Measurements from ENCODE around the gene SORCS2.
"Not testable (repeated sequence)": the region's sequence is repeated elsewhere in the genome, so short reads cannot be mapped to it uniquely, and the experiment has no call there.

SORCS2 gene

DNA sequence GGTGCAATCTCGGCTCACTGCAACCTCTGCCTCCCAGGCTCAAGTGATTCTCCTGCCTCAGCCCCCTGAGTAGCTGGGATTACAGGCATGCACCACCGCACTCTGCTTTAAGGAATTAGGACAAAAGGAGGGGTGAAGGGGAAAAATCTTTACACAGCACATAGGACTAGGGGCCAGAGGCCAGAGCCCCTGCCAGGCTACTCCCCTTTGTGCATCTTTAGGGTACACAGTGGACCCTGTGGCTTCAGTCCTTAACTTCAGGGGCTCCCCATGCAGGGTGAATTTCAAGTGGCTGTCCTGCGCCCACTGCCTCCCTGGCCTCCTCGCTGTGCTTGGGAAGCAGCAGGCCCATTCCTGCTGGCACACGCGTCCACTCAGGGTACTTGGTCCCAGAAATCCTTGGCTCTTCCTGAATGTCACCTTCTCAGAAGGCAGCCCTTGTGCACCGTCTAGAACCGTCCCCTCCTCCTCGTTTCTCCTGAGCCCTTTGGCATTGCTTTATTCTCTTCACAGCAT is 381.3 kb downstream of the SORCS2 start:
- DNase-seq, result no peak

DNA sequence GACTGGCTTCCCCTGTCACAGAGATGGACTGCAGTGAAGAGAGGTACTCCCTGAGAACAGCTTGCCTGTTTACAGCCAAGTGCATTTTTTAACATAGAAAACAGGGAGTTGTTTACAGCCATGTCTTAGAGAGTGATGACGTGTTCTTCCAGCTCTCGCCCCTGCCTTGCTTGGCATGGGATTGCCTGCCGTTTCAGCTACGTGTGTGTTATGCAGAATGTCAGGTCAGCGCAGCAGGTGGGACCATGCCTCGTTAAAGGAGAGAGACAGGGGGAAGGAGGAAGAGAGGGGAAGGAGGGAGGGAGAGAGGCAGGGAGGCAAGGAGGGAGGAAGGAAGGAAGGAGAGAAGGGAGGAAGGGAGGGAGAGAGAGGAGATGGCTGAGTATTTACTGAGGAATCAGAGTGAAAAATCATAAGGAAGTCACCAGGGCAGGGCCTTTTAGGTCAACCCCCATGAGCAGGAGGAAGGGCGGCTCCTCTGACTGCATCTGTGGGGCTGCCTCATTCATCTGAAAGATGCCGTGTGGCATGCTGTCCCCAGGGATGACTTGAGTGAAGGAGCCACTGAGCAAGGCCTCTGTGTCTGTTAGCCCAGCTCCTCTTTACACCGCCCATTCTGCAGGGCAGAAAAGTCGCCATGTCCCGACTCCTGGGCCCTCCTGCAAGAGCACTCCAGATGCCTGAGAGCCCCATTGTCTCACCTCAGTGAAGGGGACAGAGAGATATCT is 382.1 kb downstream of the SORCS2 start:
- no peak for DNase-seq

DNA sequence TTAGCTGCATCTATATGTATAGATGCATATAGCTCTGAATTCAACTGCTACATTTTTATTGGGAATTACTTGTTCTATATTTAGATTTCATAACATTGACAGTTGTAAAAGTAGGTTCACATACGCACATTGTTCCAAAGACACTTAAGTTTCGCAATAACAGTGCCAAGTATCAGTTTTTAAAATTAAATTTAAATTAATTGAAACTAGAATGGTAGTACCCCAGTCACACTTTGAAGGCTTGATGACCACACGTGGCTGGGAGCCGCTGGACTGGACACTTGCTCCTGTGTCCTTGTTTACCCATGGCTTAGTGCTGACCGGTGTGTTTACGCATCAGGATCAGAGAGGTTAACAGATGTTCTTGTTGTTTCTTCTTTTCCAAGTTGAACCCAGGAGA is 383.1 kb downstream of the SORCS2 start:
- DNase-seq, result no peak

DNA sequence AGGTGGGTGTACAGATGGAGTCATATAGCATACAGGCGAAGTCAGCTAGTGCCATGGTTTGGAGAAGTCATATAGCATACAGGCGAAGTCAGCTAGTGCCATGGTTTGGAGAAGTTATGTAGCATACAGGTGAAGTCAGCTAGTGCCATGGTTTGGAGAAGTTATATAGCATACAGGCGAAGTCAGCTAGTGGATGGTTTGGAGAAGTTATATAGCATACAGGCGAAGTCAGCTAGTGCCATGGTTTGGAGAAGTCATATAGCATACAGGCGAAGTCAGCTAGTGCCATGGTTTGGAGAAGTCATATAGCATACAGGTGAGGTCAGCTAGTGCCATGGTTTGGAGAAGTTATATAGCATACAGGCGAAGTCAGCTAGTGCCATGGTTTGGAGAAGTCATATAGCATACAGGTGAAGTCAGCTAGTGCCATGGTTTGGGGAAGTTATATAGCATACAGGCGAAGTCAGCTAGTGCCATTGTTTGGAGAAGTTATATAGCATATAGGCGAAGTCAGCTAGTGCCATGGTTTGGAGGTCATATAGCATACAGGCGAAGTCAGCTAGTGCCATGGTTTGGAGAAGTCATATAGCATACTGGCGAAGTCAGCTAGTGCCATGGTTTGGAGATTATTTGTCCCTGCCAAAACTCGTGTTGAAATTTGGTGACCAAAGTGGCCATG is 385.2 kb downstream of the SORCS2 start:
- not testable (repeated sequence) for DNase-seq

DNA sequence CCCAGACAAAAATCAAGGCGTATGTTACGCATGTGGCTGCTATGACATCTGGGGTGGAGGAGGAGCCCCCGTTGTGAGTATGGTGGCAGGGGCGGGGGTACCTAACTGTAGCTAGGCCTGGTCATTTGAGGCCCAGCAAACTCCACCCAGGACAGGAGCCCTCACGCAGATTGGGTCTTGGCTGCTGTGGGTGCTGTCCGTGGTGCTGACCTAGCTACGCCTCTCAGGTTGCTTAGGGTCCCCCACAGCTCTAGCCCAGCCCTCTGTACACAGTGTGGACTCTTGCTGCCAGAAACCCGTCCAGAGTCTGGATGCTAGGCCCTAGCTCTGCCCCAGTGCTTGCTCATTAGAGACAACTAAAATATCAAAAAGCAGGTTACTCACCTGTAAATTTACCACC is 389.1 kb downstream of the SORCS2 start:
- peak; percentile 31 for DNase-seq

DNA sequence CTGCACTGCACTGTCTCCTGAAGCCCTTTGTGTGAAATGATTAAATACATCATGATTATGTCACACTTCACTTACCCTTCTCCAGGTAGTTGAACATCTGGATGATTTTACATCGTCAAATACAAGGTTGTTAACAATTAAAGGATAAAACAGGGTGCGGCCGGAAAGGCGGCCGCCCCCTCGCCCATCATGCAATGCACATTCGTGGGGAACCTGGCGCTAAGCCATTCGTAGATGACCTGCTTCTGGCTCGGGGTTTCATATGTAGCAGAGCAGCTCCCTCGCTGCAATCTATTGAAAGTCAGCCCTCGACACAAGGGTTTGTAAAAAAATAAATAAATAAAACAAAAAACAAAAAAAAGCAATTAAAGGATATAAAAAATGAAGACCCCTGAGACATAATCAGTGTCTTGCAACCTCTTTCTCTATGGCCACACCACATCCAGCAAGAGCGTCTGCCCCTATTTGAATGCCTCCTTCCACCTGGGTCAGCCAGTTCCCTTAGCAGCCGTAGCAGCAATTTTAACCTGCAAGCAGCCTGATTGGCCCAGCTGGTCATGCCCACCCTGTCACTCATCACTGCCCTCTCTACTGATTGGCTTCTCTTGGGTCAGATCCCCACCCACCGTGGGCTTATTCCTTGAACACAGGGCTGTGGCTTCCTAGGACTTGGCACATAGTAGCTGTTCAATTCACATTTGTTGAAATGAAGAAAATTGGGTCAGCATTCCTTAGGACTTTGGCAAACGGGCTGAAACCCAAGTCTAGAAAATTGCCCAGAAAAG is 390.2 kb downstream of the SORCS2 start:
- DNase-seq, result no peak

DNA sequence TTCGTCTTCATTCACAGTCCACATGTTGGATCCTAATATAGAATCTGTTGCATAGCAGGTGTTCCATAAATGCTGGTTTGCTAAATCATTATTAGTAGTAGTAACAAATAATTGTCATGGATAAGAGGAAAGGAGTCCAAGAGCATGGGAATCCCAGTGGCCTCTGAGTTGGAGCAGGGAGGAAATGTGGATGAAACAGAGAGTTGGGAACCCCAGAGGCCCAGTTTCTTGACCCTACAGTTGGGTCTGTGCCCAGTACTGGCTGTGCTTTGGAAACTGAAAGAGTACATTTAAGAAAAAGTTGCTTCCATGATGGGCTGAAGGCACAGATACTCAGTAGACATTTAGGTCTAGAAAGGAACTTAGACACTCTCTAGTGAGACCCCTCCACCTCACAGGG is 391.8 kb downstream of the SORCS2 start:
- DNase-seq, result no peak

DNA sequence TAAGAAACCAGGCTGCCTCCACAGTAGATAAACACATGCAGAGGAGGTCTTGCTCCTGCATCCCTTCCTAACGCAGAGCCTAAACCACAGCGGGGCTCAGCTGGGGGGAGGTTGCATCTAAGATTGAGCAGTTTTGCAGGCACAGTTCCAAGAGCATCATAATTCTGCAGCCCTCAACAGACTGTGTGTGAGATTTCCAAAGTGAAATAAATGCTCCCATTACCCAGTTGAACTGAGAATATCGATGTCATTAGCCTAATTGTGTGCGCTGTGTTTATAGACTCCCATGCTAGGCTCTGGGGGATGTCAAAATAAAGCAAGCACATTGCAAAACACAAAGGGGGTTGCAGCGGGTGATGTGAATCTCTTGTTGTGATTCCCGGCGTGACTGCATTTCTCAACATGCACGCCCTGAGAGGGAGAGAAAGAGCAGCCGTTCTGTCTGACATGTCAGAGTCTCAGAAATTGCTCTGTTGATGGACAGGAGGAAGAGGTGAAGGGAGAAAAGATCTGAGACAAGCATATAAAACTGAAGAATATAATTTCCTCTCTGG is 392.3 kb downstream of the SORCS2 start:
- no peak for DNase-seq

DNA sequence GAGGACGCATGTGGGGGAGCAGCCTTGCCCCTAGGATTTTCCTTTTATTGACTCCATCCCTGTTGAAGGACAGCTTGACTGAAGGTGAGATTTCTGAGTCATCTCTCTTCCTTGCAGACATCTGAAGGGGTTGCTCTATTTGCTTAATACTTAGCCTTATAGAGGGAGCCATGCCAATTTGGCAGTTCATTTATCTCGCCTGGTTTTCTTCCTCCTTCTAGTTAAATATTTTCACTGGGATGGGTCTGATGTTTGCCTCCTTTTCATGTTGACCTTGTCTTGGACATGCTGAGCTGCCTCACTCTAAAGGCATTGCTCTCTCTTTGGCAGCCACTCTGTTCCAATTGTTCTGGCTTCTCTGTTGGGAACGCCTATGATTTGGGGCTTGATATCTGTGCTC is 393.4 kb downstream of the SORCS2 start:
- DNase-seq, result no peak

DNA sequence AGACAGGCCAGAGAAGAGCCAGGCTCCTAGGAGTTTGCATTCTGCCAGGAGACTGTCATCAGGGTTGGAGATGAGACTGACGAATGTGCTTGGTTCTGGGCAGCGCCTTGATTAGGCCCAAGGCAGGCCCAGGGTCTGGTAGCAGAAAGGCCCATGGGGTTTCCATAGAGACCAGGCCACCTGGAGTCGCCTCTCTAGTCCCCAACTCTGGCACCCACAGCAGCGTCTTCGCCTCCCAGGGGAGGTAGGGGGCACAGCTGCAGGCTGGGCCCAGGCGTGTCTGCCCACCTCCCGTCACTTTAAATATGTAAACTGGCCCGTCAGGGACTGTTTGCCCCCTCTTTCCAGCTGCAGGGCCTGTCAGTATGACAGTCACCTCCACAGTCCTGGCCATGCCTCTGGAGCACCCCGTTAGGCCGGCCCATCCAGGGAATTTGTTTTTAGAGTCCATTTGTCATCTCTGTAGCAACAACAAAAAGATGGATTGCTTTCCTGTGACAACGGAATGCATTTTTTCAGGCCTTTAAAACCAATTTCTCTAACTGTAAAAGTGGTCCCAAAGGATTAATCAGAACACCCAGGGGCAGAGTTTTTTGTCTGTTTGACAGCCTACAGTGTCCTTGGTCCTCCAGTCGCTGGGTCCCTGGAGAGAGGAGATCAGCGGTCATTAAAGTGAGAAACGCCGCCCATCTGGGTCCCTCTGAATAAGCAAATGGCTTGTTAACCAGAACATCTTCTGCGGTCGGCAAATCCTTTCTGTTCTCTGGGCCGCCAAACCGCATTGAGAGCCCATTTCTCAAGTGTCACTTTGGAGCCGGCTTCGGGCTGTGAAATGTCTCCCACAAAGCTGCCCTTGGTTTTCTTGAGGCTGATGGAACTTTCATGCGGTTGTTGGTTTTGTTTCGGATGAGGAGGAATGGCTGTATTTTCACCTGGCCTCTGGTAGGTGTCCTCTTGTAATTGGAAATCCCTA is 395.4 kb downstream of the SORCS2 start:
- DNase-seq, result no peak

DNA sequence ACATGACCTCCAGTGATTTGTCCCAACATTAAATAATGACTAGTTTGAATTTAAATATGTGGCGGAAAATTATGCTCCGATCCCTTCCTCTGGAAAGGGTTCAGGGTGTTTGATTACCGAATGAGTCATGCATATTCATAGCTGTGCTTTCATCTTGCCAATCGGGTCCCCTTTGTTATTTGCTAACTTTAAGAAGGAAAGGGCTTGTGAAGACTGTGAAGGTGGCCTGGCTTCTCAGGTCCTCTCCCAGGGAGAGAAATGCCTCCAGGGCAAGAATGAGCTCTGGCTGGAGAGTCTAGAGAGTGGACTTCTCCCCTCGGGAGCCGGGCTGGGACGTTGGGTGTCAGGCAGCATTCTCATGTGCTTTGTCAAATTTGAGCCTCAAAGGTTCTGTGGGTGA is 397.9 kb downstream of the SORCS2 start:
- DNase-seq, result no peak

DNA sequence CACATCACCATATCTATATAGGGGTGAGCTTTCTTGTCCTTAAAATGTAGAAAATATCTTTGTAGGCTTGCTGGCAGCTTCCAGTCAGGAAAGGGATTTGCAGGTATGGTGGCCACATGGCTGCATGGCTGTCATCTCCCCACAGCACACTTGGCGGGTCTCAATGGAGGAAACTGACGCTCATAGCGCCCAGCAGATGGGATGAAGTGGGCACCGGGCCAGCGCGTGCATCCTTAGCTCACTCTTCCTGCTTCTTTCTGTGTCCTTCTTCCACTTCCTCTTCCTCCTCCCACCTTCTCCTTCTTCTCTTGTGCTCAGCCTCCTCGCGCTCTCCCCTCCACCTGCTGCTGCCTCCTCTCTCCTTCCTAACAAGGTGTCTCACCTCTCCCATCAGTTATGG is 398.6 kb downstream of the SORCS2 start:
- DNase-seq, result no peak

DNA sequence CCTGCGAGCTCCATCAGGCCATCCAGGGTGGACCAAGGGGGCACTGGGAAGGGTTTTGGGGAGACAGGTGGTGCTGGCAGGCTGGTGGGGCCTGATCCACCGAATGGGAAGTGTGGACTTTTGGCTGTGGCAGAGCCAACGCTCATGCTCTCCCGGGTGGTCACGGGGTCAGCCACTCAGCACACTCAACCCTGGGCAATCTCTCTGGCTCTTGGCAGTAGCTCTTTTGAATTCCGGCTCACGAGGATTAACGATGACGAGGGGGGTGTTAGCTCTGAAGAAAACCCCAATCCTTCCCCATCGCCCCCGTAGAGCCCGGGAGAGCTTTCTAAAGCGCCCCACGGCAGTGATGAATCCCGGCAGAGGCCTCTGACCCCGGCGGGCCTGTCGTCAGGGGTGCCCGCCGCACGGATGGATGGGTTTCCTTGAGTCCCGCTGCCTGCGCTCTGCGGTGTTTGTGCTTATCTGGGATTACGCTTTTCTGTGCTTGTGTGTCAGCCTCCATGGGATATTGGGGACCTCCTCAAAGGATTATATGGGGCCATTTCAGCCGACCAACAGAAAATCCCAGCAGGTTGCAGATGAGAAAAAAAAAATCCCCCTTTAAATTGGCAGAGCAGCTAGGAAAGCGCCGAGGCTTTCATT is 399.2 kb downstream of the SORCS2 start:
- no peak for DNase-seq

DNA sequence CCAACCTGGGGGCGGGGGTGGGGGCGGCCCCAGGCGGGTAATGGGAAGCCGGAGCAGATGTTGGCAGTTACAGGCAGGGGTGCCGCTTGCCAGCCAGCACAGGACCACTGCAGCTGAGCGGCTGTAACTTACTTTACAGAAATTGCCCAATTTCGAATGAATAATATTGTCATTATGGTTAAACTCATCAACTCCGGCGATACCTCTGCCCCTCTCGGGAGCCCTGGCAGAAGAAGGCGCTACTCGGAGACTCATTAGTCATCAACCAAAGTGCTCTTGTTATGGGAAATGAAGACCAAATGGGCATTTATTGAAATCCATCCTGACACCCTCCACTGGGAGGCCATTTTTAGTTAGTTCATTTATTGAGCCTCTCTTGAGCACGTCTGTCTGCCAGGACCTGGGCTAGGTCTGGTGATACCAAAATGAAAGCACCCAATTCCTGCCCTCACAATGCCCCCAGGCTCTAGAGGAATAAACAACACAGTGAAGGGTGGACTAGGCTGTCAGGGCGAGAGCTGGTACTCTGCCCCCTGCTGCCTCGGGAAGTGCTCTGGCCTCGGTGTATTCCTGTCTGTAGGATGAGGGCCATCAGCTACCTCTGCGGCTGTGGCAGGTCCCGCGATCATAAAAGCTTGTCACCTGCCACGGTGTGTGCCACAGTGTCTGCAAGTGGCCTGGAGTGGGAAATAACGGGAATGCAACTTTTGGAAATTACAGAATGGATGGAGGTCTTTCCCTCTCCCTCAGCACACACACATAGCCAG is 401.5 kb downstream of the SORCS2 start:
- DNase-seq, result no peak

DNA sequence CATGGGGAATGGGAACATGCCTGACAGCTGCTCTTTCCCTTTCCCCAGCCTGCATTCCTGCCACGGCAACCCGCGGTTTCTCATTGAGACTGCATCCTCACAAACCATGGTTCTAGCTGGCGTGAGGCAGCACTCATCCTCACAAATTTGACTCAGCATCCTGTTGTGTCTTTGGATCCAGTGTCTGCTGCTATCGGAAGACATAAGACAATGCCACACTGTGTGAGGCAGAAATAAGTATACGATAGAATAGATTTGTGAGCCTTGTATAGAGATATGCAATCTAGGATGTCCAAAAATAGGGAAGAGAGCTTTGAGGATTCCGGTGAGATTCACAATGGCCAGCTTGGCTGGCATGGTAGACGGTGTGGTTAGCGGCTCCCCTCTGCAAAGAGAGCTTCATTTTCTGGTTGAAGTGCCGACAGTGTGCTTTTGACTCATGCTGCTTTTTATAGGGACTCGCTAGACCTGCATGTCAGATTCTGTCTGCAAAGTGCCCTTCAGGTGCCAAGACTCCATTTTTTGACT is 403.7 kb downstream of the SORCS2 start:
- no peak for DNase-seq

DNA sequence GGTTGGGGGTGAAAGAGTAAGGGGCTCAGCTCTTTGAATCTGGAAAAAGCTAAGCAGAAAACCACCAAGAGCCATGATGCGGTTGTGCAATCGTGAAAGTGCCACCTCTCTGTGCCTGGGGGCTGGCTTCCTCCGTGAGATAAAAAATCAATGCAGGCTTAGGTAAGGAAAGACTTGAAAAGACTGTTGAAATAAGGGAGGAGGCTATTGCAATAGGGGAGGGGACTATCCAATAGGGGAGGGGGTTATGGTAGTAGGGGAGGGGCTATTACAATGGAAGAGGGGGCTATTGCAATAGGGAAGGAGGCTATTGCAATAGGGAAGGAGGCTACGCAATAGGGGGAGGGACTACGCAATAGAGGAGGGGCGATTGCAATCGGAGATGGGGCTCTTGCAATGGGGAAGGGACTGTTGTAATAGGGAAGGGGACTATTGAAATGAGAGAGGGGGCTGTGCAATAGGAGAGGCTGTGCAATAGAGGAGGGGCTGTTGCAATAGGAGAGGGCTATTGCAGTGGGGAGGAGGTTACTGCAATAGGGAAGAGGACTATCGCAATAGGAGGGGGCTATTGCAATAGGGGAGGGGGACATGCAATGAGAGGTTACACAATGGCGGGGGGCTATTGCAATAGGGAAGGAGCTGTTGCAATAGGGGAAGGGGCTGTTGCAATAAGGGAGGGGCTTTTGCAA is 404.7 kb downstream of the SORCS2 start:
- DNase-seq, result no peak

DNA sequence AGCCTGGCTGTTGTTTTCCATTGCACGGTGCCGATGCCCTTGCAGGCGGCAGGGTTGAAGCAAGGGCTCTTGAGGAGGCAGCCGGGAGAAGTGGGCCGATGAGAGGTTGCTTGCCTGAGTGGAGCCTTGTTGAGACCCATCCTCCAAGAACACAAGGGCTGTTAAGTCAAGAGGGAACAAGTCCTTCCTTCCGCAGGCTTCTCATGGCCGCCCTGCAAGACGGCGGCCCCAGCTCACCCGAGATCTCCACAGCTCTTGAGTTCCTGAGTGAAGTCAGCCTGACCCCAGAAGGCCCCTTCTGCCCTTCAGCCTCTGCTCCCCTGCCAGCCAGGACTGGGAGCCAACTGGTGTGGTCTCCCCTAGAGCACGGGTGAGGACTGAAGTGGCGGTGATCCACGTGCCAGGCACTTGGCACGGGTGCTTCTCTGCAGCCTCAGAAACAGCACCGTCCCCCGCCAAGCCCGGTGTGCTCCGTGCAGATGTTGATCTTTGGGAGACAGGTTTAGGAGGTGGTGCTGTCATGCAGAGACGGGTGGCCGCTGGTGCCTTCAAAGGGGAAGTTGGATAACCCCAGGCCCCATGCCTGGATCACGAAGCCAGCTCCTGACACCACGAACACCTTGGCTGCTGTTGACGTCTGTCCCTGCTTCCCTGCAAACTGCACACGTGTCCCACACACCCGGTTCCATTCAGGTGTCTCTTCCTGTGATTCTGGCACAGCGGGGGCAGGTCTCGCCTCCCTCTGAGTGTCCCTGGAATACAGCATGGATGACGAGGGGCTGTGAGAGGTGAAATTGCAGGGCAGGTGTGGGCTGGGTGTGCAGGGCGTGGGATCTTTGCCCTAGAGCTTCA is 406.8 kb downstream of the SORCS2 start:
- peak; percentile 16 for DNase-seq

DNA sequence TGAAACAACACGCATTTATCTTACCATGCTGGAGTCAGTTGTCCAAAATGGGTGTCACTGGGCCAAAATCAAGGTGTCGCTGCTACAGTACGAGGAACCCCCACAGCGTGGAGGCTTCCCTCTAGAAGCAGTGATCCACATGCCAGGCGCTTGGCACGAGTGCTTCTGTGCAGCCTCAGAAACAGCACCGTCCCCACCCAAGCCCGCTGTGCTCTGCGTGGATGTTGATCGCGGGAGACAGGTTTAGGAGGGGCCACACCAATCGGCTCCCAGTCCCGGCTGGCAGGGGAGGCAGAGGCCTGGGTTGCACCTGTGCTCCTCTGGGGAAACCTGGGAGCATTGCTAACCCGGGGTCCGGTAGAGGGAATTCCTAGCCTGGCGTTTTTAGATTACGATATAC is 407.9 kb downstream of the SORCS2 start:
- DNase-seq, result no peak

DNA sequence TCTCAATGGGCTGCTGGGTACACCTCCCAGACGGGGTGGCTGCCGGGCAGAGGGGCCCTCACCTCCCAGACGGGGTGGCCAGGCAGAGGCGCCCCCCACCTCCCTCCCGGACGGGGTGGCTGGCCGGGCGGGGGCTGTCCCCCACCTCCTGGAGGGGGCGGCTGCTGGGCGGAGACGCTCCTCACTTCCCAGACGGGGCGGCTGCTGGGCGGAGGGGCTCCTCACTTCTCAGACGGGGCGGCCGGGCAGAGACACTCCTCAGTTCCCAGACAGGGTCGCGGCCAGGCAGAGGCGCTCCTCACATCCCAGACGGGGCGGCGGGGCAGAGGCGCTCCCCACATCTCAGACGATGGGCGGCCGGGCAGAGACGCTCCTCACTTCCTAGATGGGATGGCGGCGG is 409.8 kb downstream of the SORCS2 start:
- DNase-seq, result not testable (repeated sequence)

Measured in DMS53 (cell line).